Keratinocyte (primary cell): ENCODE measurements around the gene NEGR1. TPM values are rescaled to one million over a fixed set of nuclear protein-coding genes. Genes with fewer than 3 reads are reported as not detected.

Source experiments
- DNase-seq: peaks from one replicate; pipeline ENCODE4 v3.0.0-alpha.2; 2011; ENCODE audit warnings: low read depth, missing footprints, low spot score
- FAIRE-seq: peaks from 2 replicates; lab custom pipeline; 2011; peaks lifted over from hg19 to GRCh38; lab: Jason Lieb, UNC
- H2AFZ ChIP-seq: 2 replicates; pipeline ENCODE4 v1.6.0; 2012; ENCODE audit warnings: low read length, control low read depth, inconsistent platforms; ENCODE audit not compliant: control insufficient read depth
- H3K27ac ChIP-seq: 2 replicates; pipeline ENCODE4 v1.5.1; 2011; ENCODE audit warnings: low read length; ENCODE audit not compliant: control insufficient read depth, insufficient read depth
- H3K27me3 ChIP-seq: 3 replicates; pipeline ENCODE4 v1.6.0; 2011; ENCODE audit warnings: low read length; ENCODE audit not compliant: control insufficient read depth, insufficient read depth; ENCODE audit errors: extremely low read depth
- H3K36me3 ChIP-seq, 2 experiments: 2 replicates in 1 of 2; 3 replicates in 1 of 2; pipeline ENCODE4 v1.5.1; 2011; ENCODE audit warnings: low read length in 2 of 2, mild to moderate bottlenecking in 1 of 2; ENCODE audit not compliant: control insufficient read depth in 2 of 2, insufficient read depth in 2 of 2; ENCODE audit errors: extremely low read depth in 1 of 2
- H3K4me1 ChIP-seq: 3 replicates; pipeline ENCODE4 v1.5.1; 2011; ENCODE audit warnings: low read length; ENCODE audit not compliant: control insufficient read depth, insufficient read depth; ENCODE audit errors: extremely low read depth
- H3K4me2 ChIP-seq: 3 replicates; pipeline ENCODE4 v1.6.0; 2011; ENCODE audit warnings: low read depth, low read length; ENCODE audit not compliant: control insufficient read depth, insufficient read depth; ENCODE audit errors: extremely low read depth
- H3K4me3 ChIP-seq, 3 experiments: fragments of 200-600 bp in 1 of 3; sonication (generic) in 1 of 3; 2 replicates in 2 of 3; 3 replicates in 1 of 3; pipeline ENCODE4 v1.5.1; 2011 to 2016; ENCODE audit warnings: low read length in 3 of 3, mild to moderate bottlenecking in 3 of 3, control low read depth in 2 of 3, inconsistent platforms in 1 of 3, low read depth in 1 of 3, mixed read lengths in 1 of 3, mixed run types in 1 of 3, moderate library complexity in 1 of 3; ENCODE audit not compliant: control insufficient read depth in 2 of 3, insufficient read depth in 2 of 3; ENCODE audit errors: extremely low read depth in 1 of 3
- H3K79me2 ChIP-seq: 2 replicates; pipeline ENCODE4 v1.6.0; 2012; ENCODE audit warnings: low read length; ENCODE audit not compliant: control insufficient read depth, insufficient read depth
- H3K9ac ChIP-seq: 3 replicates; pipeline ENCODE4 v1.6.0; 2011; ENCODE audit warnings: low read length; ENCODE audit not compliant: control insufficient read depth, insufficient read depth; ENCODE audit errors: extremely low read depth
- H3K9me1 ChIP-seq: 3 replicates; pipeline ENCODE4 v1.6.0; 2011; ENCODE audit warnings: low read length; ENCODE audit not compliant: control insufficient read depth, insufficient read depth; ENCODE audit errors: extremely low read depth
- H3K9me3 ChIP-seq: 2 replicates; pipeline ENCODE4 v1.5.1; 2012; ENCODE audit warnings: low read depth, low read length; ENCODE audit not compliant: control insufficient read depth
- H4K20me1 ChIP-seq: 3 replicates; pipeline ENCODE4 v1.6.0; 2011; ENCODE audit warnings: low read length; ENCODE audit not compliant: control insufficient read depth, insufficient read depth; ENCODE audit errors: extremely low read depth
- EZH2 ChIP-seq: IDR thresholded peaks from one replicate; pipeline ENCODE4 v1.6.1; 2012; ENCODE audit warnings: inconsistent platforms, mild to moderate bottlenecking, low read length, moderate library complexity
- dilution Hi-C: fragments of 300-500 bp; cut with MboI; formaldehyde crosslinking; loops from one replicate; pipeline ENCODE4 v1.7.0; 2020; ENCODE audit warnings: low sequenced_read_pairs; ENCODE audit not compliant: extremely low pct_ligation_motif_present
- polyA plus RNA-seq, 5 experiments: library from polyadenylated mRNA; depleted of rRNA in 3 of 5; stranded (reverse) in 3 of 5; stranded (forward) in 1 of 5; unstranded in 1 of 5; fragments of >200 nt; gene quantifications; 1 replicate in 1 of 5; 2 replicates in 3 of 5; 3 replicates in 1 of 5; pipeline versions ENCODE4 v1.2.1 to v1.2.3, GENCODE V29; 2011 to 2012; ENCODE audit warnings: missing spikeins in 2 of 5, low read depth in 1 of 5, low replicate concordance in 1 of 5
- TF ChIP-seq, protein P1 (sequence below), 3 experiments: IDR thresholded peaks in 1 of 3; conservative IDR thresholded peaks in 1 of 3; optimal IDR thresholded peaks in 1 of 3; 2 replicates in 2 of 3; 3 replicates in 1 of 3; pipeline versions ENCODE3 to v1.5.1; 2011; ENCODE audit warnings: low read length in 3 of 3, mild to moderate bottlenecking in 3 of 3, moderate library complexity in 2 of 3, control low read depth in 1 of 3, inconsistent platforms in 1 of 3; ENCODE audit not compliant: insufficient read depth in 2 of 3; ENCODE audit errors: extremely low read depth in 1 of 3

The NEGR1 gene
- polyA plus RNA-seq, 1 donor (not counting 4 experiments of a cell fraction or from before 2014, with no cell fraction given) = 1.6 TPM

DNA sequence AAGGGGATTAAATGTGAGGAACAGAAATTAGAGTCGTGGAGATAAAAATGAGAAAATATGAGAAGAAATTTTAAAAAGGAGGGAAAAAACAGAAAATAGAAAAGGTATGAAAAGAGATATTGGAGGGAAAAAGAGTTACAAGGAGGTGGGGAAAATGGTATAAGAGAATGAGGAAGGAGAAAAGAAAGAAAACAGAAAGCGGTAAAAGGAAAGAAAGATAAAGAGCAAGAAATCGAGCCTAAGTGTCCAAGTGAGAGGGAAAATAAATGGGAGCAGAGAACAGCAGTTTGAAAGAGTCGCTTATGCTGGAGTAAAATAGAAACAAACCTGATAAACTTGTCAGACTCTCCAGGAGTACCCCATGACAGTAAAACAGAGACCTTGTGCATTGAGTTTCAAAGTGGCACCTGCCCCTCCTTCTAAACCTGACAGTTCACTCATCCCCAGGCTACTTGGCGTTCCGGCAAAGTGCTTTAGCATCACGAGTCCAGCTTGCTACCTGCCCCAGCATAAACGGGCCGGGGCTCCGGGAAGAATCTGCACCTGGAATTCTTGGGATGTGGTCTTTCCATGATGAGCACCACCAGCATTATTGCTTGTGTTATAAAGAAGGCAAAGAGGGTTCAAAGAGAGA is 585 bp downstream of the NEGR1 start:
- Histone ChIP-seq H3K4me1 (peaks cover 21% of the 10 kb centered on the region), H4K20me1 (no peaks in the 10 kb centered on the region), H2AFZ (peak overlapping the region; percentile 98), H3K9me1 (no peaks in the 10 kb centered on the region), H3K4me3 (peak overlapping the region; percentile 64 to 90 (median 80)), H3K4me2 (peak overlapping the region; percentile 83), H3K79me2 (no peaks in the 10 kb centered on the region), H3K27ac (peak overlapping the region; percentile 45), H3K9me3 (no peaks in the 10 kb centered on the region), H3K27me3 (no peaks in the 10 kb centered on the region), H3K9ac (peak overlapping the region; percentile 92), H3K36me3 (no peaks in the 10 kb centered on the region)
- no peak for TF ChIP-seq EZH2
- TF ChIP-seq, protein P1, sequence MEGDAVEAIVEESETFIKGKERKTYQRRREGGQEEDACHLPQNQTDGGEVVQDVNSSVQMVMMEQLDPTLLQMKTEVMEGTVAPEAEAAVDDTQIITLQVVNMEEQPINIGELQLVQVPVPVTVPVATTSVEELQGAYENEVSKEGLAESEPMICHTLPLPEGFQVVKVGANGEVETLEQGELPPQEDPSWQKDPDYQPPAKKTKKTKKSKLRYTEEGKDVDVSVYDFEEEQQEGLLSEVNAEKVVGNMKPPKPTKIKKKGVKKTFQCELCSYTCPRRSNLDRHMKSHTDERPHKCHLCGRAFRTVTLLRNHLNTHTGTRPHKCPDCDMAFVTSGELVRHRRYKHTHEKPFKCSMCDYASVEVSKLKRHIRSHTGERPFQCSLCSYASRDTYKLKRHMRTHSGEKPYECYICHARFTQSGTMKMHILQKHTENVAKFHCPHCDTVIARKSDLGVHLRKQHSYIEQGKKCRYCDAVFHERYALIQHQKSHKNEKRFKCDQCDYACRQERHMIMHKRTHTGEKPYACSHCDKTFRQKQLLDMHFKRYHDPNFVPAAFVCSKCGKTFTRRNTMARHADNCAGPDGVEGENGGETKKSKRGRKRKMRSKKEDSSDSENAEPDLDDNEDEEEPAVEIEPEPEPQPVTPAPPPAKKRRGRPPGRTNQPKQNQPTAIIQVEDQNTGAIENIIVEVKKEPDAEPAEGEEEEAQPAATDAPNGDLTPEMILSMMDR (optimal IDR thresholded peaks at IDR 0.05 in 1 of 3, IDR thresholded peaks at IDR 0.05 in 1 of 3, conservative IDR thresholded peaks at IDR 0.05 in 1 of 3; ENCODE audit: extremely low read depth in 1 of 3, insufficient read depth in 2 of 3, low read length in 3 of 3) = no peak
- dilution Hi-C loops = no loop called here
- FAIRE-seq (peak; percentile 65), DNase-seq (no peak)

DNA sequence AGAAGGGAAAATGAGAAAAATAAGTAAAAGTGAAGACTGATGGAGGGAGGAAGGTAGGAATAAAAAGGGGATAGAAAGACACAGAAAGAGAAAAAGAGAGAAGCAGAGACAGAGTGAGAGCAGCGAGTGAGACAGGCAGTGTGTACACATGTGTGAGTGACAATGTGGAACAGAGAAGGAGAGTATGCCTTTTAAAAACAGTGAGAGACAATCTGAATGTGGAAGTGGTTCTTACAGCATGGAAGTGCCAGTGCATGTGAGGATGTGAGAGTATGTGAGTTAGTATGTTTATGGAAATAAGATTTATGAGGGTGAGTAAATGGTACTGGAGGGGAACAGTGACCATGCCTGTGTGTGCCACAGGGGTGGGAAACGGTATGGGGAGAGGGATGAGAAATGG is 1.2 kb downstream of the NEGR1 start:
- dilution Hi-C loops = no loop called here
- peak; percentile 75 for FAIRE-seq
- Histone ChIP-seq H3K9me3 (no peaks in the 10 kb centered on the region), H3K9me1 (no peaks in the 10 kb centered on the region), H3K27me3 (no peaks in the 10 kb centered on the region), H3K4me2 (peak overlapping the region; percentile 83), H3K27ac (no peak overlapping the region), H3K4me3 (peak overlapping the region in 1 of 3 experiments; percentile 90), H2AFZ (peak overlapping the region; percentile 25), H3K9ac (no peak overlapping the region), H3K4me1 (peaks cover 19% of the 10 kb centered on the region), H4K20me1 (no peaks in the 10 kb centered on the region), H3K36me3 (no peaks in the 10 kb centered on the region), H3K79me2 (no peaks in the 10 kb centered on the region)
- DNase-seq = no peak
- TF ChIP-seq, protein P1 (optimal IDR thresholded peaks at IDR 0.05 in 1 of 3, IDR thresholded peaks at IDR 0.05 in 1 of 3, conservative IDR thresholded peaks at IDR 0.05 in 1 of 3; ENCODE audit: extremely low read depth in 1 of 3, insufficient read depth in 2 of 3, low read length in 3 of 3) = no peak
- no peak for TF ChIP-seq EZH2
